Endodermal cell (in vitro differentiated cells): ENCODE measurements around the gene MAP2K6. TPM values are rescaled to one million over a fixed set of nuclear protein-coding genes. Genes with fewer than 3 reads are reported as not detected.

Experiments
- DNase-seq: peaks from one replicate; pipeline ENCODE4 v3.0.0-alpha.2; 2017
- H3K27ac ChIP-seq: 2 replicates; pipeline ENCODE4 v1.5.1; 2013; ENCODE audit warnings: mild to moderate bottlenecking, low read depth, low read length, moderate library complexity
- H3K27me3 ChIP-seq: 2 replicates; pipeline ENCODE4 v1.6.1; 2013; ENCODE audit warnings: mild to moderate bottlenecking, low read length, moderate library complexity; ENCODE audit not compliant: insufficient read depth, control insufficient read depth, poor library complexity, severe bottlenecking
- H3K36me3 ChIP-seq: 2 replicates; pipeline ENCODE4 v1.7.0; 2013; ENCODE audit warnings: mild to moderate bottlenecking, low read length, moderate library complexity; ENCODE audit not compliant: control insufficient read depth, insufficient read depth
- H3K4me1 ChIP-seq: one replicate; pipeline ENCODE4 v1.7.0; 2013; ENCODE audit warnings: low read length; ENCODE audit not compliant: control insufficient read depth, insufficient read depth
- H3K4me3 ChIP-seq: 2 replicates; pipeline ENCODE4 v1.5.1; 2013; ENCODE audit warnings: mild to moderate bottlenecking, low read length, moderate library complexity
- H3K9ac ChIP-seq: 2 replicates; pipeline ENCODE4 v1.6.1; 2013; ENCODE audit warnings: mild to moderate bottlenecking, low read length, moderate library complexity; ENCODE audit not compliant: poor library complexity, severe bottlenecking; ENCODE audit errors: extremely low read depth
- H3K9me3 ChIP-seq: 2 replicates; pipeline ENCODE4 v1.6.1; 2013; ENCODE audit warnings: mild to moderate bottlenecking, low read length, moderate library complexity; ENCODE audit not compliant: control insufficient read depth
- H3K27ac Mint-ChIP-seq: 2 replicates; pipeline ENCODE4 v1.8.0; 2020; ENCODE audit warnings: mixed read lengths
- H3K27me3 Mint-ChIP-seq: 2 replicates; pipeline ENCODE4 v1.8.0; 2021; ENCODE audit warnings: mild to moderate bottlenecking, mixed read lengths; ENCODE audit not compliant: insufficient read depth
- H3K36me3 Mint-ChIP-seq: 2 replicates; pipeline ENCODE4 v1.8.0; 2020; ENCODE audit warnings: low read depth, mixed read lengths
- H3K4me1 Mint-ChIP-seq: 2 replicates; pipeline ENCODE4 v1.8.0; 2020; ENCODE audit warnings: mixed read lengths
- H3K4me3 Mint-ChIP-seq: 2 replicates; pipeline ENCODE4 v1.8.0; 2020; ENCODE audit warnings: mild to moderate bottlenecking, moderate library complexity, mixed read lengths
- H3K9me3 Mint-ChIP-seq: 2 replicates; pipeline ENCODE4 v1.8.0; 2020; ENCODE audit warnings: mild to moderate bottlenecking, mixed read lengths
- CTCF ChIP-seq: fragments of 200-600 bp; sonication (generic); conservative IDR thresholded peaks from 2 replicates; pipeline ENCODE4 v1.5.0; 2021; ENCODE audit warnings: antibody characterized with exemption, mild to moderate bottlenecking
- WGBS, 2 experiments: methylation state at CpG; one replicate each; pipeline versions ENCODE4 v1.1.5 to v1.1.7; 2013; ENCODE audit warnings: missing lambda C conversion rate in 2 of 2, mixed read lengths in 1 of 2; ENCODE audit not compliant: insufficient coverage in 1 of 2, insufficient read length in 1 of 2; 5-methylcytosine and 5-hydroxymethylcytosine counted together
- long read RNA-seq, 4 experiments: library from polyadenylated mRNA in 2 of 4; library from RNA in 1 of 4; library from capped mRNA in 1 of 4; stranded (forward) in 3 of 4; unstranded in 1 of 4; transcript quantifications; one replicate each; pipeline ENCODE4 v2.0.0, GENCODE V29; 2020 to 2021; ENCODE audit warnings: inconsistent platforms in 1 of 4
- polyA plus RNA-seq, 2 experiments: library from polyadenylated mRNA; stranded (reverse); fragments of 50-300 nt; gene quantifications; one replicate each; pipeline ENCODE4 v1.2.3, GENCODE V29; 2013
- total RNA-seq, 2 donors: library from RNA; stranded (reverse); fragmentation: NEBNext Ultra II Directional in 1 of 2; extraction: Animal tissue kit (Norgen Biotek cat#: 25700) in 1 of 2; gene quantifications; 2 replicates in 1 of 2; 3 replicates in 1 of 2; pipeline ENCODE4 v1.2.1, GENCODE V29; 2021

Gene MAP2K6
- total RNA-seq: 10 to 100 TPM; 42.2 to 55.3 TPM
- polyA plus RNA-seq (2013, experiment 1 of 2): 24.1 TPM
- polyA plus RNA-seq (2013, experiment 2 of 2): 19.3 TPM
- long read RNA-seq, experiment 1, full-length matches to known transcripts: 6 of 23 reads
- long read RNA-seq, experiment 1, partial matches to known transcripts: 5 of 23 reads
- long read RNA-seq, experiment 1, other reads (novel, unspliced or antisense): 12 of 23 reads
- long read RNA-seq, experiment 2, full-length matches to known transcripts: 15 of 31 reads
- long read RNA-seq, experiment 2, partial matches to known transcripts: 1 of 31 reads
- long read RNA-seq, experiment 2, other reads (novel, unspliced or antisense): 15 of 31 reads
- long read RNA-seq, experiment 3, full-length matches to known transcripts: 60 of 72 reads
- long read RNA-seq, experiment 3, partial matches to known transcripts: 1 of 72 reads
- long read RNA-seq, experiment 3, other reads (novel, unspliced or antisense): 11 of 72 reads
- long read RNA-seq, experiment 4, full-length matches to known transcripts: 66 of 102 reads
- long read RNA-seq, experiment 4, partial matches to known transcripts: 30 of 102 reads
- long read RNA-seq, experiment 4, other reads (novel, unspliced or antisense): 6 of 102 reads

GRCh38 chr17:69414408-69415274 is at the start of gene MAP2K6:
Gene MAP2K6 (plus strand): TSS chr17:69414697. CDS start chr17:69414985, 288 bp downstream.
- Histone ChIP-seq H3K9ac (peak within 1 kb of the TSS; percentile 22), H3K4me3 (peak within 1 kb of the TSS; percentile 87), H3K36me3 (no peaks in the 10 kb centered on the region), H3K27me3 (no peaks in the 10 kb centered on the region), H3K27ac (no peak within 1 kb of the TSS), H3K4me1 (peaks cover 3% of the 10 kb centered on the region), H3K9me3 (no peaks in the 10 kb centered on the region)
- Mint-ChIP-seq H3K9me3 (peaks cover 2% of the 10 kb centered on the region), H3K4me1 (peaks cover 23% of the 10 kb centered on the region), H3K4me3 (no peak within 1 kb of the TSS), H3K36me3 (no peaks in the 10 kb centered on the region), H3K27me3 (no peaks in the 10 kb centered on the region), H3K27ac (no peak within 1 kb of the TSS)
- peak; percentile 96 for DNase-seq
- TF ChIP-seq CTCF: no peak
- 4 to 9% methylated on average over 23 to 27 of the region's 27 CpGs for WGBS, 2 experiments

GRCh38 chr17:69367298-69367697 is 47.2 kb upstream of the MAP2K6 start:
- Mint-ChIP-seq H3K36me3 (no peaks in the 10 kb centered on the region), H3K9me3 (no peaks in the 10 kb centered on the region), H3K4me3 (no peak overlapping the region), H3K4me1 (peaks cover 12% of the 10 kb centered on the region), H3K27ac (no peak overlapping the region), H3K27me3 (no peaks in the 10 kb centered on the region)
- Histone ChIP-seq H3K4me1 (no peaks in the 10 kb centered on the region), H3K4me3 (no peak overlapping the region), H3K27me3 (no peaks in the 10 kb centered on the region), H3K36me3 (no peaks in the 10 kb centered on the region), H3K27ac (no peak overlapping the region), H3K9me3 (no peaks in the 10 kb centered on the region), H3K9ac (no peak overlapping the region)
- DNase-seq: no peak
- TF ChIP-seq CTCF: no peak
- 84 to 92% methylated on average over 3 of the region's 3 CpGs for WGBS, 2 experiments

- Mint-ChIP-seq H3K27me3 (no peaks in the 10 kb centered on the region), H3K36me3 (no peaks in the 10 kb centered on the region)
These were observed 41.4 kb upstream of the MAP2K6 start for GRCh38 chr17:69373069-69373468.

More at GRCh38 chr17:69373069-69373468, 41.4 kb upstream of the MAP2K6 start:
- no peak overlapping the region for H3K4me3 ChIP-seq
- no peak for TF ChIP-seq CTCF
- H3K36me3 ChIP-seq: no peaks in the 10 kb centered on the region
- no peaks in the 10 kb centered on the region for H3K9me3 ChIP-seq
- H3K27ac ChIP-seq: no peak overlapping the region
- DNase-seq: no peak
- Mint-ChIP-seq H3K27ac (no peak overlapping the region), H3K9me3 (no peaks in the 10 kb centered on the region), H3K4me3 (no peak overlapping the region), H3K4me1 (peaks cover 12% of the 10 kb centered on the region)
- H3K9ac ChIP-seq: no peak overlapping the region
- WGBS, 2 experiments: 91 to 93% methylated on average over 2 of the region's 2 CpGs
- H3K27me3 ChIP-seq: no peaks in the 10 kb centered on the region
- H3K4me1 ChIP-seq: no peaks in the 10 kb centered on the region
